ENCODE measurements around the gene KHDRBS1.
A peak's percentile ranks its signal among the peaks of the same experiment; 100 is the strongest.

DNA sequence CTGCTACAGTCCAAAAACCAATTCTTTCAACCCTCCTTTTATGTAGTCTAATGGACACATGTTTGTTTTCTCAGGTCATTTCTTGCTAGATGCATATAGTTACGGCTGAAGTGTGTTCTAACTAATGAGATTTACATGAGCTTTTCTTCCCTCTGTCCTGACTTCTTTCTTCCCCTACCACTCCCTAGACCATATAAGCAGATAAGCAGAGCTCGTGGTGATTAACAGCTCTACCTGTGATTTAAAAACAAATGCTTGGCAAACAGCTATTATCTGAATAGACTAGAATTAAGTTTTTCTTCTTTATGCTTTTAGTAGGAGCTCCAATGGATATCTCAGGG, 18.6 kb downstream of the KHDRBS1 start:
- TF ChIP-seq TAF1 (IDR thresholded peaks at IDR 0.05; ENCODE audit: borderline replicate concordance, low read depth, low read length) (no peak), GABPA (IDR thresholded peaks at IDR 0.05; ENCODE audit: low read depth) (no peak), RCOR1 (IDR thresholded peaks at IDR 0.05; ENCODE audit: low read length) (no peak), CTCF (IDR thresholded peaks at IDR 0.05) (no peak), ZBTB33 (IDR thresholded peaks at IDR 0.05; ENCODE audit: borderline replicate concordance, low read depth) (peak; percentile 1; the same call in 1 of the 2 replicates), JUND (IDR thresholded peaks at IDR 0.05) (no peak), REST (IDR thresholded peaks at IDR 0.05; ENCODE audit: low read depth, low read length) (no peak), MAX (IDR thresholded peaks at IDR 0.05; ENCODE audit: low read depth) (no peak), EP300 (IDR thresholded peaks at IDR 0.05; ENCODE audit: borderline replicate concordance in 1 of 2, low read depth in 1 of 2, low read length in 1 of 2) (no peak), YY1 (IDR thresholded peaks at IDR 0.05; ENCODE audit: low read depth) (no peak), EZH2phosphoT487 (IDR thresholded peaks at IDR 0.05; ENCODE audit: borderline replicate concordance, low read depth) (no peak)
